OCI-M2 (cell line): ENCODE results near the gene SMYD3.

ENCODE experiments used
- DNase-seq: peaks from one replicate; lab custom pipeline; 2025; ENCODE audit not compliant: unreplicated experiment; lab: John Stamatoyannopoulos, UW

Gene SMYD3

DNA sequence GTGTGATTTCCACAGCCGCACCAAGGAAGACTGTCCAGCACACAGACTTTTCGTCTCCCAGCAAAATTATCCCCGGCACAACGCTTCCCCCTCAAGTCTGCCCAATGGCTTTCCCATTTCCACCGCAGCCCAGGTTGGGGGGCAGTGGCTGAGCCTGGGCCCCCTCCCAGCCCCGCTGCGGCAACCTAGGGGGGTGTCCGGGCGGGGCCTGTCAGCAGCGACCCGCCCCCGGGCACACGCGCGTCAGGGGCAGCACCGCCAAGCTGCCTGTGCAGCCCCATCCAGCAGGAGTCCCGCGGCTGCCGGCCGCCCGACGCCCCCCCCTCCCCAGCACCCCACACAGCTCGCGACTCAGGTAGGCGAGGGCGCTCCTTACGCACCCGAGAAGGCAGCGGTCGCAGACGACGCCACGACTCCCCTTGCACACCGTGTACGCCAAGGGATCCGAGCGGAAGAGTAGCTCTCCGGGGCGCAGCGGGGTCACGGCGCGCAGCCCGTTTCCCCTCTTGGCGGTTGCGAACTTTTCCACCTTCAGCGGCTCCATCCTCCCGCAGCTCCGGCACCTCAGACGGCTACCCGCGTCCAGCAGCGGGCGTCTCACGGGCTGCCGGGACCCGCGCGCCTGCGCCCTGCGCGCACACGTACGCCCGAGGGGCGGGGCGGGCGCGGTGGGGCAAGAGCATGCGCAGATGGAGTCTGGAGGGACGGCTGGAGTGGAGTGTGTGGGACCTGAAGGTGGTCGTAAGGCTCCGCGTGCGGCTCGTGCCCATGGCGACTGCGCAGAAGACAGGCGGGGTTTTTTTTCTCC is at the start of gene SMYD3:
SMYD3 (minus strand) TSS at position 606 of the 808 bp plus-strand sequence.
- DNase-seq, result no peak

DNA sequence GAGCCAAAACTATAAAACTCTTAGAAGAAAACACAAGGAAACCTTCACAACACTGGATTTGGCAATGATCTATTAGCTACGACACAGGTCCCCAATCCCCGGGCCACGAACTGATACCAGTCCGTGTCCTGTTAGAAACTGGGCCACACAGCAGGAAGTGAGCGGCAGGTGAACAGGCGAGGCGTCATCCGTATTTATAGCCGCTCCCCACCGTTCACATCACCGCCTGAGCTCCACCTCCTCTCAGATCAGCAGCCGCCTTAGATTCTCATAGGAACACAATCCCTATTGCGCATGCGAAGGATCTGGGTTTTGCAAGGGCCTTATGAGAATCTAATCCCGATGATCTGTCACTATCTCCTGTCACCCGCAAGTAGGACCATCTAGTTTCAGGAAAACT is 47.1 kb upstream of the SMYD3 start:
- no peak for DNase-seq

DNA sequence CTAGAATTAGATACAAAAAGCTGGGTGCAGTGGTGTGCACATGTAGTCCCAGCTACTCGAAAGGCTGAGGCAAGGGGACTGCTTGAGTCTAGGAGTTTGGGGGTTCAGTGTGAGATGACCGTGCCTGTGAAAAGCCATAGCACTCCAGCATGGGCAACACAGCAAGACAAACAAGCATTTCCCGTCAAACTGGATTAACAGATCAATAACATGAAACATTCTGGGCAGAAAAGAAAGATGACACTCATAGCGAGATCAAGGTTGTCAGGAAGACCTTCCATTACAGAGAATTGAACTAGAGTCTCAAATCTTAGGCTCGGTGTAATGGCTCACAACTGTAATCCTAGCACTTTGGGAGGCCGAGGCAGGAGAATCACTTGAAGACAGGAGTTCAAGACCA is 45.0 kb upstream of the SMYD3 start:
- DNase-seq, result no peak

DNA sequence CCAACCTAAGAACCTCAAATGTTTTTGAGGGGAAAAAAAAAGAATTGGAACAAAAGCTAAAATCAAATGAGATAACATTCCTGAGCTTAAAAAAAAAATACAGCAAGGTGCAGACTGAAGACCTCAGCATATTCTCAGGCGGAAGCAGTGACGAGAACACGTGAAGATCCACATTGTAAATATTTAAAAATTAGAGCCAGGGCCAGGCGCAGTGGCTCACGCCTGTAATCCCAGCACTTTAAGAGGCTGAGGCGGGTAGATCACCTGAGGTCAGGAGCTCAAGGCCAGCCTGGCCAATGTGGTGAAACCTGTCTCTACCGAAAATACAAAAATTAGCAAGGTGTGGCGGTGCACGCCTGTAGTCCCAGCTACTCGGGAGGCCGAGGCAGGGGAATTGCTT is 43.3 kb upstream of the SMYD3 start:
- DNase-seq, result no peak

DNA sequence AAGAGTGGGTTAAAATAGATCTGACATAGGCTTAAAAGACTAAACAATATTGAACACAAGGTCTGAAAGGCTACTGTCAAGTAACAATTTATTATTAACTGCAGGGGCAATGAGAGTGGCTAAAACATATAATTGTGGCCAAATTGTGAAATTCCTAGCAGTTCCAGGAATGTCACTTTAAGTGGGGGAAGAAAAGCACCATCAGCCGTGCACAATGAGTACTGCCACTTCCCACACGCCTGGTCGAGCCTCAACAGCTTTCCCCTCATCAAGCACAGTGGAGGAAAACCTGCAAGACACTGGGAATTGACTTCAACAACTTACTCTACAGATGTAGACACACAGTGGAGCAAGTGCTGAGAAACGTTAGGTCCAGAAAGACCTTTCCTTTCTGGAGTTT is 42.6 kb upstream of the SMYD3 start:
- DNase-seq, result no peak

DNA sequence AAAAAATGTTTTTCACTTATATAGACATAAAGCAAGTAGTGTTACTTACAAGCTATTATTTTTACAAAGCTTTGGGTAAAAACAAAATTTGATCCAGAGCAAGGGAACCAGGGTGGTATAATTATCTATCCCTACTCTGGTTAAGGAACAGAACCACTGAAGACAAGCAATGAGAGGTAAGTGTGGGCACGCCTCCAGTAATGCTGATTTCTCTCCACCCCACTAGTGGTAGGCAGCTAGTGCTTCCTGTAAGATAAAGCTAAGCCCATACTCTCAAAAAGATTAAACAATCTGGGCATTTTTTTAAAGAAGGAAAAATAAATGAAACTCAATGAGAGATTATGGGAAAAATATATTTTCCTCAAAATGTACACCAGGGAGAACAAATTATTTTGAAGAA is 36.9 kb upstream of the SMYD3 start:
- DNase-seq, result no peak

DNA sequence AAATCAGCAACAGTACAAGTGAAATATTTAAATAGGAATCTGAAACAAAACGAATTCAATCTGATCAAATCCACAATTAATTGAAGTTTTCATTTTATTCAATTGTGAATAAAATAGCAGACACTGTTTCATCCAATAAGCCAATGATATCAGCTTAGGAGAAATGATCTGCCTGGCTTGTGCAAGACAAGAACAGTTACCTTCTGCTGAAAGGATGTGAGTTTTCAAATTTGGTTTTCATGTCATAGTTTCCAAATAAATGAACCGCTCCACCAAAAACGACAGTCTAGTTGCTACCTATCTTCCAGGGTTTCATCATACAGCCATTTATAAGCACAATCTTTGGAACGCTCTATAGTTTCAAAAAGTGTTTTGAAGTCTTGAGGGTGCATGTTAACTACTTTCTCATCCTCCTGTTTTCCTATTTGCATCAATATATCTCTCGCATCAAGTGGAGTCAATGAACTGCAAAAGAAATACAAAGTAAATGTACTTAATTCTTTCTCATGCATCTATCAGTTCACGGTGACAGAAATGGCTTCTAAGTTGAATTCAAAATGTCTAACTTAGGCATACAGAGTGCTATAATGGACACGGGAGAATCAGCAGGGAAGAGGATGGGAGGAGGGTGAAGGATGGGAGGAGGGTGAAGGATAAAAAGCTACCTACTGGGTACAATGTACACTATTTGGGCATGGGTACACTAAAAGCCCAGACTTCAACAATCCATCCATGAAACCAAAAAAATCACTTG is 33.8 kb upstream of the SMYD3 start:
- DNase-seq, result no peak

DNA sequence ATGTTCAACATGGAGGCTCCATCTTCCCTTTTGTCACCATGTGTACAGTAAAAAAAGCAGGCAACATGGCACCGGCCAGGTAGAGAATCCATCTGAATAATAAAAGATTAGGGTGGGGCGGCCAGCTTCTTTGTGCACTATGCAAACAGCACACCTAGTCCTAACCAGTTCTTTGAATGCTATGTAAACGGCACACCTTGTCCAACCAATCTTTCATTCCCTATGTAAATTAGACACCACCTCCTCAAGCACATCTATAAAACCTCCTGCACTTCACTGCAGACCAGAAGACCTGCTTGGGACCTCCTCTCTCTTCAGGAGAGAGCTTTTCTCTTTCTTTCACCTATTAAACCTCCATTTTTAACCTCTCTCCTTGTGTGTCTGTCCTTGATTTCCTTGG is 30.8 kb upstream of the SMYD3 start:
- DNase-seq, result no peak

DNA sequence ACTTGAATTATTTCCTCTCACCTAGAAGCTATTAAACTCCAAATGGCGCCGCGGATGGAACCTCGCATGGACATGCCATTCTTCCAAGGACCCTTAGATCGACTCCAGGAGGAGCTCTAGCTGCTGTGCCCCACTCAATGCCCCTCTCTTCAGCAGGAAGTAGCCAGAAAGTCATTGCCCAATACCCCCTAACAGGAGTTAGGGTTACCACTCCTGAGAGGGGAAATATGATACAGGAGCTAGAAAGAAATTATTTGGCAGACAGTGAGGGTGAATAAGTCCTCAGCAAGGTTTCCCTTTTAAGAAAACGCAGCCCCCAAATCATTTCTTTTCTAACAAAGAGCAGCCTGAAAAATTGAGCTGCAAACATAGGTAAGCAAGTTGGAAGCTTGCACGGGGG is 30.4 kb upstream of the SMYD3 start:
- no peak for DNase-seq

DNA sequence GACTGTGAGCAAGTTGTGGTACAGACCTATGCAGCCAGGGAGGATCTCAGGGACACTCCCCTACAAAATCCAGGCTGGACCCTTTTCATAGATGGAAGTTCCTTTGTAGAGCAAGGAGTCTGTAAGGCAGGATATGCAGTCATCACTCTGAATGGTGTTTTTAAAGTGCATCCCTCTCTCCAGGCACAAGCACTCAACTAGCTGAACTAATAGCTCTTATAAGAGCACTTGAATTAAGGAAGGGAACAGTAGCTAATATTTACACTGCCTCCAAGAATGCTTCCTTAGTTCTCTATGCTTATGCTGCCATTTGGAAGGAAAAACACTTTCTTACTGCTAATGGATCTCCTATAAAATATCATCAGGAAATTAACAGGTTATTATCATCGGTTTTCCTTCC is 27.0 kb upstream of the SMYD3 start:
- DNase-seq, result no peak

DNA sequence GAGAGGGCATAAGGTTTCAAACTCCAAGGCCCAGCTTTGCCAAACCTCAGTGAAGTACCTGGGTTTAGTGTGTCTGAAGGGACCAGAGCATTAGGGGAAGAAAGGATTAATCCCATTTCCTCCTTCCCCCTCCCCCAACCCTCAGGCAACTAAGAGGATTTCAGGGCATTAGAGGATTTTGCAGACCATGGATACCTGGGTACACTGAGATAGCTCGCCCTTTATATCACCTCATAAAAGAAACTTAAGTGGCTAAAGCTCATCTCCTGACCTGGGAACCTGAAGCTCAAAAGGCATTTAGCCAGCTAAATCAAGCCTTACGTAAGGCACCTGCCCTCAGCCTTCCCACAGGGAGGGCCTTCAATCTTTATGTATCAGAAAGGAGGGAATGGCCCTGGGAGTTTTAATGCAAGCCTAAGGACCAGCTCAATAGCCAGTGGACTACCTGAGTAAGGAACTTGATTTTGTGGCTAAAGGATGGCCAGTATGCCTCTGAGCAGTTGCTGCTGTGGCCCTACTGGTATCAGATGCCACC is 26.4 kb upstream of the SMYD3 start:
- DNase-seq, result no peak

DNA sequence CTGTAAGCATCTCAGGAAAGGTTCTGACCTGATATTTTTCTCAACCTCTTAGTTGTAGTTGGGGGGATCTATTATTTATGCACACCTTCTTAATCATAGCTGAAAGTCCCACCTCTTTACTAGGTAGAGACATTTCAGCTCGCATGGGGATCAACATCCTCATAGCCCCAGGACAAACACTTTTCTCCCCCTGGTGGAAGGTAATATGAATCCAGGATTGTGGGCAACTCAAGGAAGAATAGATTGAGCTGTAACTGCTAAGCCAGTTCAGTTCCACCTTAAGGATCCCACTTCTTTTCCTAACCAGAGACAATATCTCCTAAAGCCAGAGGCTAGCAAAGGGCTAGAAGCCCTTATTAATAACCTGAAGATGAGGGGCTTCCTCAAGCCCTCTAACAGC is 25.4 kb upstream of the SMYD3 start:
- DNase-seq, result no peak

DNA sequence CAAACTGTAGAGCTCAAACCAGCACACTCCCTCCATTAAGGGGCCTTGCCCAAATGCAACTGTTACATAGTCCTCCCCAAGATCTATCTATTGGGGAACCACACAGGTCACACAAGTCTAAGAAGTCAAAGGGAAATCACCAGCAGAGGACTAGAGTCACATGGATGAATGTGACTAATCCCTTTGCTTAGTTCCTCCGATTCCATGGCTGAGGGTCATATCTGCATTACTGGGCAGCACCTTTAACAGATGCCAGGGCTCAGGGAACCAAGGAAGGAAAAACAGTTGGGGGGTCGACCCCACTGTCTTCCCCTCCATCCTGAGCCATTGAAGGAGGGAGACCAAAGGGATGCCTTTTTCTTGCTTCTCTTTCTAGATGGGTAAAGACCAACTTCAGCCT is 23.4 kb upstream of the SMYD3 start:
- no peak for DNase-seq

DNA sequence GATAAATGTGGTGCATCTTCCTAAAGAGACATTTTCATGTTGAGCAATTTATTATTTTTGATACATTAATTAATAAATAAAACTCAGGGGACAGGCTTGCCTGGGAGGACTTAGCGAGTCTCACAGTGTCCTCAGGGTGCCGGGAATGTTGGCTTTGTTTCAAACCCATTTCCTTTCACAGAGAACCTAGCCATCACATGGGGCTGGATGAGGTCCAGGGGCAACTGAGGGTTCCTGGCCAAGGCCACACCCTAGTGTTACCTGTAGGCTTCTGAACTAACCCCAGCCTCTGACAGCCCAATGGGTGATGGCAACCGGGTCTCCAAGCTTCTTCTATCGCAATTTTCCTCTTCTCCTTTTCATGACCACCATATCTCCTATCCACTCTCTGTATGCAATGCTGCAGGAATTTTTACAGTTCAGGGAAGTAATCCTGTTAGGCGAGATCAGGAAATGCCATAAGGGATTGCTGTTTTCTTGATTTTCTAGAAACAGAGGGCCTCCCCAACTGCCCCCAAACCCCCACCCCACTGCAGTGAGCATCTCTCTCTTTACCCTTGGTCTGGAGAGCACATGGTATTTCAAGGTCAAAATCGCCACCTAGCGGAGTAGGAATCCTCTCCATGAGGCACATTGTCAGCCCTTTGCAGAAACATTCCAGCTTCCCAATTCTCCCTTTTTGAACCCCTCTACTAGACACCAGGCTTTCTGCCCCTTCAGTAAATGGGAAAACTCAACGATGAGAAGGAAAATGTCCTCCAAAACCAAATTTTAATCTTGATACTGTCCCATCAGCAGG is 22.1 kb upstream of the SMYD3 start:
- DNase-seq, result no peak

DNA sequence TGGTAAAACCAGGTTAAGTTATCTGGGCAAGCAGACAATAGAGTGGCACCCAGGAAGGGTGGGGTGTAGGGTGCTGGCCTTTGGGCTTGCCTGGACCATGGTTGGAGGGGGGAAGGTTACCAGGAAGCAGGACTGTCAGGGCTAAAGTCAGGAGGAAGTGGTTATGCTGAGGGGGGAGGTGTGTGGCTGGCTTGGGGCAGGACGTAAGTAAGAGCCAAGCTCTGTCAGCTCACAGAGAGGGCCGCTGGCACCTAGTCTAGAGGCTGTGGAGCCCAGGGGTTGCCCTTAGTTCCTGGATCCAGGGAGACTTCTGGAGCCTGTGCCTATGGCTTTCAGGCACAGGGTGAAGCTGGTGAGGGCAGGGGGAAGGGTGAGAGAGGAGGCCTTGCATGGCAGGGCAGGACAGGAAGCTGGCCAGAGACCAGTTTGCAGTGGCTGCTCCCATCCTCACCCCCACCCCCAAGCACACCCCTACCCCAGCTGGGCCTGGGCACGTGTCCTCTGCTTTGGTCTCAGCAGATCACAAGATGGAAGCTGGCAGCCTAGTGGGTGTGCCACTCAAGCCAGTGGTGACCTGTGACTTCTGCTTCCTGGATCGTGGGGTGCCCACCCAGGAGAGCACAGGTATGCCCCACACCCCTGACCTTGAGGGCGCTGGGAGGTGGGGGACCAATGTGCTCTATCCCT is 20.5 kb upstream of the SMYD3 start:
- no peak for DNase-seq

DNA sequence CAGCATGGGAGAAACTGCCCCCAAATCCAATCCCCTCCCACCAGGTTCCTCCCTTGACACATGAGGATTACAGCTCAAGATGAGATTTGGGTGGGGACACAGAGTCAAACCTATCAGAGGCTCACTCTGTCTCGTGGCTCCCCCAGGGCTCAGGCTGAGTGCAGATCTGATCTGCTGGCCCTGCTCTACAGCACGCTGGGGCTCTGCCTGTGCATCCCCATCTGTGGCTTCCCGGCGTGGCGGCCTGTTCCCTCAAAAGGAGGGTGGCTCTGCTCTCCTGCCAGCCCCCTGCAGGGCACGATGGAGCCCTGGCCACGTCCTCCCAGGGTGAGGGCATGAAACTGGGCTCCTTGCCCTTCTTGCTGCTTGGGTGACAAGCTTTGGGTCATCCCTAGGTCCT is 19.8 kb upstream of the SMYD3 start:
- DNase-seq, result no peak

DNA sequence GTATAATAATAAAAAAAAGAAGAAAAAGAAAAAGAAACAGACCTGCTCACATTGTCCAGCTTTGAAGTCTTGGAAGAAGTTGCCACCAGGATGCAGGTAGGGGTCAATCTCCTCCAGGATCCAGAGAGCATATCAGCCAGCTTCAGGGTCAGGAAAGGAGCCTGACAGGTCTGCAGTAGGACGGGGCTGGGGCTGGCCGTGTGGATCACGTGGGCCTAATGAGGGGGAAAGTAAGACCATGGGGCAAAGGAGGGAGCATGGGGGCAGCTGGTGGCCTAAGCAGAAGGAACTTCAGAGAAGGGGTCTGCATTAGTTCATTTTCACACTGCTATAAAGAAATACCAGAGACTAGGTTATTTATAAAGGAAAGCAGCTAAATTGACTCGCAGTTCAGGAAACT is 19.3 kb upstream of the SMYD3 start:
- DNase-seq, result no peak

DNA sequence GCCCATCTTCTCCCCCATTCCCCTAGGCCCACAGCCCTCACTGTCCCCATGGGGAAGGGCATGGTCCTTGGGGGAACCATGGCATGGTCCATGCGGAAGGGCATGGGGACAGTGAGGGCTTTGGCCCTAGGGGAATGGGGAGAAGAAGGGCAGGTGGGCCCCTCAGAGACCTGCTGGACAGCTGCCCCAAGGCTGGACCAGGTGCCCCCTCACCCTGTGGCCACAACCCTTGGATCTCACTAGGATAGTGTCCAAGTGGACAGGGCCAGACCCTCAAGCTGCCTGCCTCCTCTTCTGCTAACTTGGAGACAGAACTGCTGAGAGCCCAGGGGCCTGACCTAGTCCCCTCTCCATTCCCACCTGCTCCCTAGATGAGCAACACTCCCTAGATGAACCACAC is 12.4 kb upstream of the SMYD3 start:
- no peak for DNase-seq

DNA sequence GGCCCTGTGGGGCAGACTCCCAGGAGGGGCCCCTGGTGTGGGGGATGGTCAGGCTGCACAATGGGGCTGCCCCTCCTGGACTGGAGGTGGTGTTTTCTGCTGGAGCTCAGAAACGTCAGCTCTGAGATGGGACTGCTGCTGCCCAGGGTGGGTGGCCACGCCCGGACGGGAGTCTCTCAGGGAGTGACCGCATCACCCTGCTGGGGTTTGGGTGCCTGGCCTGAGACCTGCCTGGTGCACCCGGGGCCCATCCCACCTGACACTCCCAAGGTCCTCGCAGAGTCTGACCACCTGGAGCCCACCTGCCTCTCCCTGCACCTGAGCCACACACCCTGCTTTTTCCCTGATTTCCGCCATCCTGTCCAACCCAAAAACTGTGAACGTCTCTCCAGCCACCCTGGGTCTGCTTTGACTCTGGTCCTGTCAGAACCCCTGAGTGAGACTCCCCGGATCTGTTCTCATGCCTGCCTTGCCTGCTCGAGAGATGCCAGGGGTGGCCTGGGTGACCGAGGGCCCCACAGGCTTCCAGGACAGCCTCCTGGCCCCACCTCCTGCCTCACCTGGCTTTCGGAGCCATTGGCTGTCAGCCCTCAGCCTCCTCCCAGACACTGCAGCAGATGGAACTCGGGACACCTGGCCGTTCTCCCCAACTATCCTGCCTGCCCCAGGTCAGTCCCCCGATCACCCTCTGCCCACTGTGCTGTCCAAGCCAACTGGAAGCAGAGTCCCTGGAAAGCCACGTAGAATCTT is 11.6 kb upstream of the SMYD3 start:
- no peak for DNase-seq

DNA sequence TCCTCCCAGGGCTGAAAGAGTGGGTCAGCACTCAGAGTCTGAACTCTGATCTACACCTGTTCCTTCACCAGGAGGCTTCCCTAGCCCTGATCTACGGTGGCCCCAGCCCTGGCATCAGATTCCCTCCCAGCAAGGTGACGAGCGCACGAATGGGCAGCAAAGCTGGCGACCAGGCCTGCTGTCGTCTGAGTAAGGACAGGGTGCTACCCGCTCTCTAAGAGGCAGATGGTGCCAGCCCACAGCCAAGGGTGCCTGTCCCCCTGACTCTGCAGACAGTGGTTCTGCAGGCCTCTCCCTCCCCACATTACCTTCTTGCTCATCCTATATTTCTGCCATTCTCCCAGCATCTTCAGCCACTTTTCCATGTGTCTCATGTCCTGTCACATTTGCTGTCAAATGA is 10.3 kb upstream of the SMYD3 start:
- no peak for DNase-seq
